GM20000 (cell line): ENCODE results near the gene KMT2D.
A peak's percentile ranks its signal among the peaks of the same experiment; 100 is the strongest.

Experiments used
- DNase-seq: peaks from one replicate; pipeline ENCODE4 v3.0.0; 2012; ENCODE audit warnings: low spot score
- TF ChIP-seq, protein P1 (sequence below): IDR thresholded peaks from 2 replicates; pipeline ENCODE4 v1.5.1; 2012; ENCODE audit warnings: mild to moderate bottlenecking, control low read depth; ENCODE audit errors: extremely low read depth, missing control alignments

The KMT2D gene, protein sequence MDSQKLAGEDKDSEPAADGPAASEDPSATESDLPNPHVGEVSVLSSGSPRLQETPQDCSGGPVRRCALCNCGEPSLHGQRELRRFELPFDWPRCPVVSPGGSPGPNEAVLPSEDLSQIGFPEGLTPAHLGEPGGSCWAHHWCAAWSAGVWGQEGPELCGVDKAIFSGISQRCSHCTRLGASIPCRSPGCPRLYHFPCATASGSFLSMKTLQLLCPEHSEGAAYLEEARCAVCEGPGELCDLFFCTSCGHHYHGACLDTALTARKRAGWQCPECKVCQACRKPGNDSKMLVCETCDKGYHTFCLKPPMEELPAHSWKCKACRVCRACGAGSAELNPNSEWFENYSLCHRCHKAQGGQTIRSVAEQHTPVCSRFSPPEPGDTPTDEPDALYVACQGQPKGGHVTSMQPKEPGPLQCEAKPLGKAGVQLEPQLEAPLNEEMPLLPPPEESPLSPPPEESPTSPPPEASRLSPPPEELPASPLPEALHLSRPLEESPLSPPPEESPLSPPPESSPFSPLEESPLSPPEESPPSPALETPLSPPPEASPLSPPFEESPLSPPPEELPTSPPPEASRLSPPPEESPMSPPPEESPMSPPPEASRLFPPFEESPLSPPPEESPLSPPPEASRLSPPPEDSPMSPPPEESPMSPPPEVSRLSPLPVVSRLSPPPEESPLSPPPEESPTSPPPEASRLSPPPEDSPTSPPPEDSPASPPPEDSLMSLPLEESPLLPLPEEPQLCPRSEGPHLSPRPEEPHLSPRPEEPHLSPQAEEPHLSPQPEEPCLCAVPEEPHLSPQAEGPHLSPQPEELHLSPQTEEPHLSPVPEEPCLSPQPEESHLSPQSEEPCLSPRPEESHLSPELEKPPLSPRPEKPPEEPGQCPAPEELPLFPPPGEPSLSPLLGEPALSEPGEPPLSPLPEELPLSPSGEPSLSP (N-terminal part only)

DNA sequence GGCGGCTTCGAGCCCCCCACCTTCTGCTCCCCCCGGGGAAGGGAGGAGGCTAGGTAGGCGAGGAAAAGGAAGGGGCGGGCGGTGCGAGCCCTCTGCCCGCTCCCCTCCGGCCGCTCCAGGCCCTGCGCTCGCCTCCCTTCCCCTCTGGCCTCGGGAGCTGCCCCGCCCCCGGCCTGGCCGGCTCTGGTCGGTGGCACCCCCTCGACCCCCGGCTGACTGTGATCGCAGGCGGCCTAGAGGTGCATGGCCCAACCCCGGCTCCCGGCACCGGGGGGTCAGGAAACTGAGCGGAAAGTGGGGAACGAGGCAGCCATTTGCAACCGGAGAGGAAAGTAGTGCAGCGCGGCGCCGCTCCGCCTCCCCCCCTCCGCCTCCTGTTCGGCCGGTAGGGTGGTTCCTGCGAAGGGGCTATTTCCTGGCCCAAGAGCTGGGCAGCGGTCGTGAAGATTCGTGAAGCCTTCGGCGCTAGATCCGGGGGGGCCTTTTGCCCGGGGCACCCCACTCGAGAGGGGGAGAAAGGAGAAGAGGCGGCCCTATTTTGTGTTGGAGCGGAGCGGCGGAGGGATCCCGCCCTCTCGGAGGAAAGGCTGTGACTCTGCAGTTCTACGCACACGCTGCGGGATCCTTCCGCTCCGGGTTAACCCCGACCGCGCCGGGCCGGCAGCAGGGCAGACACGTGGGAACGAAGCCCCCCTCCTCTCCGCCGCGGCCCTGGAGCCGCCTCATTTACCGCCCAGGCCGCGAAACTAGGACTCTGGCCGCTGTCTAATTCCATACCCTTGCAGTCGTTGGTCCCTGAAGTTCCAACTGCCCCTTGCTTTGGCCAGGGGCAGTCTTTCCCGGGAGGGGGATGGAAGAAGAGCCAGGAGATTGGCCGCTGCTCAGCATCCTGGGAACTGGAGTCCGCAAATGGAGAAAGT lies at the start of gene KMT2D:
Gene KMT2D, minus strand, starts transcription at position 558 of the 920 bp plus-strand sequence. CDS start 5,470 bp downstream, outside the sequence.
- TF ChIP-seq, protein P1, sequence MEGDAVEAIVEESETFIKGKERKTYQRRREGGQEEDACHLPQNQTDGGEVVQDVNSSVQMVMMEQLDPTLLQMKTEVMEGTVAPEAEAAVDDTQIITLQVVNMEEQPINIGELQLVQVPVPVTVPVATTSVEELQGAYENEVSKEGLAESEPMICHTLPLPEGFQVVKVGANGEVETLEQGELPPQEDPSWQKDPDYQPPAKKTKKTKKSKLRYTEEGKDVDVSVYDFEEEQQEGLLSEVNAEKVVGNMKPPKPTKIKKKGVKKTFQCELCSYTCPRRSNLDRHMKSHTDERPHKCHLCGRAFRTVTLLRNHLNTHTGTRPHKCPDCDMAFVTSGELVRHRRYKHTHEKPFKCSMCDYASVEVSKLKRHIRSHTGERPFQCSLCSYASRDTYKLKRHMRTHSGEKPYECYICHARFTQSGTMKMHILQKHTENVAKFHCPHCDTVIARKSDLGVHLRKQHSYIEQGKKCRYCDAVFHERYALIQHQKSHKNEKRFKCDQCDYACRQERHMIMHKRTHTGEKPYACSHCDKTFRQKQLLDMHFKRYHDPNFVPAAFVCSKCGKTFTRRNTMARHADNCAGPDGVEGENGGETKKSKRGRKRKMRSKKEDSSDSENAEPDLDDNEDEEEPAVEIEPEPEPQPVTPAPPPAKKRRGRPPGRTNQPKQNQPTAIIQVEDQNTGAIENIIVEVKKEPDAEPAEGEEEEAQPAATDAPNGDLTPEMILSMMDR: no peak
- DNase-seq: peak; percentile 94

DNA sequence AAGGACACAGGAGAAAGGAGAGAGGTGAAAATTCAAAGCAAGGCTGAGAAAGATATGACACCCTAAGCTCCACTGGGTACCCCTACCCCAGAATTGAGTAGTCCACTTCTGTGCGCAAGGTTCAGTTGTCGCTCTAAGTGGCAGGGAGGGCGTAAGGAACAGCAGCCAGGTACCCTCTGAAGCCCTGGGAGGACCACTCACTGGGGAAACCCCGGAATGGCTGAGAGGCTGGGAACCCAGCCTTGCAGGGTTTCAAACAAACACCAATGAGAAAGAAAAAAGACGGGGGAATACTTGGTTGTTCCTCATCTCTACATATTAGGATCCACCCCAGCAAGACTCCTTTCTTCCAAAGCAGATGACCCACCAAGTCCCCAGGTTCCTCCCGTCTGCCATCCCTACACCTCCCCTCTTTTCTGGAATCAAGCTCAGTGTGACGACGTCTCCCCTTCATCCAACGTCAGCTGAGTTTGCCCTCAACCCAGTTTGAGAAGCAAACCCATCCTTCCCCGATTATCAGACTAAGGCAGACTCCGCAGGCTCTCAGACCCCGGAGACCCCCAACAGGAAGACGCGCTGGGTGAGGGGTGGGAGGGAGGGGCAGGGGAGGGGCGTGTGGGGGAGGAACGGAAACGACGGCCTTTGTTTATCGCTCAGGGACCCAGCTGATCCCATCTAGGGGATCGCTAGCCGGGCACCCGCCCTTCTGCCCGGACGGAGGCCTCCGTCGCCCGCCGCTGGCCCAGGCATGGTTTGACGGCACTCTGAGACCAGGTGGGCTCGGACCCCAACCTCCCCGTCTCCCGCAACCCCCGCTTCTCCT lies 49.3 kb upstream of the KMT2D start:
- TF ChIP-seq, protein P1: no peak
- DNase-seq: peak; percentile 49

DNA sequence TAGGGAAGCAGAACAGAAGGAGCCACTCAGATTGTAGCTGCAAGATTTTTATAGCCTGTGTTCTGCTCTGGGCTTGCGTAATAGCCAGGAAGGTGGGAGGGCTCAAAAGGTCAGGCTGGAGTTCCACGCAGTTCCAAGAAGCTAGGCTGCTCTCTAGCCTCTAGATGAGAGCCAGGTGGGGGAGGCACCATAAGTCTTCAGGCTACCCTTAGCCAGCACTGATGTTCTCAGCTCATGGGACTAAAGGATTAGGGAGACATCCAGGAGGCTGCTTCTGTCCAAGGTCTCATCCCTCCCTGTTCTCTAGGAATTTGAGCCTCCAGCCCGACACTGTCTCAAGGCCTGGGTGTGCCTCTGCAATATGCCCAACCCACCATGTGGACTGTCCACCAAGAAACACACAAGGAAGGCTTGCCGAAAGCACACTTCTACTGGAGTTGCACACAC lies 48.4 kb upstream of the KMT2D start:
- no peak for DNase-seq
- TF ChIP-seq, protein P1: no peak

DNA sequence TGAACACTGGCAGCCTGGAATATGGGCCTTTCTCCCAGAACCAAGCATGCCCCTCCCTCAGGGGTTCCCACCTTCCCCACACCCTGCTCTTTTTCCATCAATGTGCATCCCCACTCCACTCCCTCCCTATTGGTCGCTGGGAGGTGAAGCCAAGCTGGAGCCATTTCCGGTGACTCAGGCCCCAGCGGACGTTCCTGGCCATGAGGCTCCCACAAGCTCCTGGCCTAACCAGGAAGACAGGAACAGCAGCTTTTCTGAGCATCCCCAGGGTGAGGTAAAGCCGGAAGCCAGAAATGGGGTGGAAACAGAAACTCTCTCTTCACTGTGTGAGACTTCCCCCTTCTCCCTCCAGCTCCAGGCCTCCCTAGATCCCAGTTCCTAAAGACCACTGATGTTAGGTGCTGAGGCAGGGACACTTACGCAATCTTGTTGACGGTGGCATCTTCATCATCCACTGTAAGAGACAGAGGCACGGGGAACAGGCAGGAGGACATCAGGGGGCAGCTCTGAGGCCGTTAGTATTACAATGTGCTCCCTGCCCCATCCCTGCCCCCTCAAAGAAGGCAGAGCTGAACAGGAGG lies 45.0 kb upstream of the KMT2D start:
- TF ChIP-seq, protein P1: no peak
- DNase-seq: no peak

DNA sequence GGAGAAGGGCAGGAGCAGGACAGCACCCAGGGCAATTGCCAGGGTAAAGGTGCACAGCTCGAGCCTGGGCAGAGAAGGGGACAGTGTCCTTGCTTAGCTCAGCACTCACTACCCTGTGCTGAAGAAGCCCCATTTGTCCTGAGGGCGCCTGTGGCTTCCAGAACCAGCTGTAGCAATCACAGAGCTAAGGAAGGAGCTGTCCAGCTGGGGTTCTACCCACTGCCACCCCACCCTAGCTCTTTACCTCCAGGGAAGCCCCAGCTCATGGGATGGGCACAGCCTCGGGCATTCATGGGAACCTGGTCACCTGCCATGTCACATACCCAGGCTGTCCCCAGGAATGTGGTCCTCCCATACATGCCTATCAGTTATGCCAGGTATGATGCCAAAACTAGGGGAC lies 44.2 kb upstream of the KMT2D start:
- TF ChIP-seq, protein P1: no peak
- DNase-seq: no peak

DNA sequence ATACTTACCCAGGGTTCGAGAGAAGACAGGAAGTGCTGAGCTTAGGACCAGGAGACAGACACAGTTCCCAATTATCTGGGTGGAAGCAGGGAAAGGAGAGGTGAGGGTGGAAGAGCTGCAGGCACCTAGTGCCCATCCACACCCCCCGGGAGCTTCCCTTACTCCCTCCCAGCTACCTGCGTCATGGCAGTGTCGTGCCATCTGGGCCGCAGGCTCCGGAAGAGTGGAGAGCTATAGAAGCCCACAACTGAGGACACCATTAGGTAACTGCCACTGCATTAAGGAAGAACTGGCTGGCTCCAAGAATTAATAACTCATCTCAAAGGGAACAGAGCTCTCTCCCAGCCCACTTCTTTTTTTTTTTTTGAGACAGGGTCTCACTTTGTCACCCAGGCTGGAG lies 39.8 kb upstream of the KMT2D start:
- TF ChIP-seq, protein P1: no peak
- DNase-seq: no peak
